Chondrocyte (in vitro differentiated cells): ENCODE measurements around the gene RNF135. TPM values are rescaled to one million over a fixed set of nuclear protein-coding genes. Genes with fewer than 3 reads are reported as not detected.

Experiments
- DNase-seq: peaks from one replicate; pipeline ENCODE4 v3.0.0; 2021; ENCODE audit warnings: mixed read lengths, low spot score
- H3K27ac Mint-ChIP-seq: one replicate; pipeline ENCODE4 v1.8.0; 2021; ENCODE audit warnings: mild to moderate bottlenecking, moderate library complexity, mixed read lengths; ENCODE audit not compliant: unreplicated experiment
- H3K27me3 Mint-ChIP-seq: 2 replicates; pipeline ENCODE4 v1.8.0; 2021; ENCODE audit warnings: low read depth, mixed read lengths
- H3K36me3 Mint-ChIP-seq: 2 replicates; pipeline ENCODE4 v1.8.0; 2021; ENCODE audit warnings: low read depth, mixed read lengths
- H3K4me1 Mint-ChIP-seq: 2 replicates; pipeline ENCODE4 v1.8.0; 2021; ENCODE audit warnings: low read depth, mild to moderate bottlenecking, mixed read lengths
- H3K4me3 Mint-ChIP-seq: one replicate; pipeline ENCODE4 v1.8.0; 2021; ENCODE audit warnings: mild to moderate bottlenecking, moderate library complexity, mixed read lengths; ENCODE audit not compliant: unreplicated experiment
- H3K9me3 Mint-ChIP-seq: 2 replicates; pipeline ENCODE4 v1.8.0; 2021; ENCODE audit warnings: low read depth, mixed read lengths
- CTCF ChIP-seq: fragments of 200-600 bp; sonication (generic); IDR thresholded peaks from 2 replicates; pipeline ENCODE4 v1.5.0; 2021; ENCODE audit warnings: antibody characterized with exemption, mild to moderate bottlenecking, moderate library complexity
- total RNA-seq: library from RNA; stranded (reverse); gene quantifications from 3 replicates; pipeline ENCODE4 v1.2.1, GENCODE V29; 2021

Gene RNF135
- total RNA-seq, 1 donor from 2014 or later, result 15.0 TPM

GRCh38 chr17:30950669-30951399 lies 20.0 kb upstream of the RNF135 start:
- no peaks in the 10 kb centered on the region for H3K27me3 Mint-ChIP-seq
- no peak for TF ChIP-seq CTCF
- no peaks in the 10 kb centered on the region for H3K9me3 Mint-ChIP-seq
- H3K4me1 Mint-ChIP-seq, result peaks cover 6% of the 10 kb centered on the region
- no peak overlapping the region for H3K27ac Mint-ChIP-seq
- H3K36me3 Mint-ChIP-seq, result no peaks in the 10 kb centered on the region
- no peak overlapping the region for H3K4me3 Mint-ChIP-seq
- DNase-seq, result no peak

GRCh38 chr17:30952638-30953393 lies 18.0 kb upstream of the RNF135 start:
- peak; percentile 24 for DNase-seq
- Mint-ChIP-seq H3K36me3 (no peaks in the 10 kb centered on the region), H3K9me3 (no peaks in the 10 kb centered on the region), H3K4me3 (no peak overlapping the region), H3K4me1 (peaks cover 21% of the 10 kb centered on the region), H3K27me3 (no peaks in the 10 kb centered on the region), H3K27ac (no peak overlapping the region)
- TF ChIP-seq CTCF, result no peak

- no peak overlapping the region for H3K4me3 Mint-ChIP-seq
- DNase-seq, result peak; percentile 43
- H3K36me3 Mint-ChIP-seq, result no peaks in the 10 kb centered on the region
- H3K27me3 Mint-ChIP-seq, result no peaks in the 10 kb centered on the region
- H3K4me1 Mint-ChIP-seq, result peaks cover 21% of the 10 kb centered on the region
- TF ChIP-seq CTCF, result no peak
- no peaks in the 10 kb centered on the region for H3K9me3 Mint-ChIP-seq
- H3K27ac Mint-ChIP-seq, result peak overlapping the region; percentile 49
These were observed 16.6 kb upstream of the RNF135 start for GRCh38 chr17:30954046-30954830.

- peak; percentile 33 for TF ChIP-seq CTCF
- no peaks in the 10 kb centered on the region for H3K9me3 Mint-ChIP-seq
- H3K27ac Mint-ChIP-seq, result peak overlapping the region; percentile 55
- no peaks in the 10 kb centered on the region for H3K36me3 Mint-ChIP-seq
- H3K27me3 Mint-ChIP-seq, result no peaks in the 10 kb centered on the region
- peak overlapping the region; percentile 16 for H3K4me3 Mint-ChIP-seq
- peaks cover 22% of the 10 kb centered on the region for H3K4me1 Mint-ChIP-seq
- no peak for DNase-seq
These were observed 14.0 kb upstream of the RNF135 start for GRCh38 chr17:30956764-30957374.

GRCh38 chr17:30957741-30958140 lies 13.1 kb upstream of the RNF135 start:
- no peak for TF ChIP-seq CTCF
- no peak overlapping the region for H3K4me3 Mint-ChIP-seq
- no peaks in the 10 kb centered on the region for H3K27me3 Mint-ChIP-seq
- H3K27ac Mint-ChIP-seq, result no peak overlapping the region
- H3K9me3 Mint-ChIP-seq, result no peaks in the 10 kb centered on the region
- DNase-seq, result no peak
- peaks cover 25% of the 10 kb centered on the region for H3K4me1 Mint-ChIP-seq
- no peaks in the 10 kb centered on the region for H3K36me3 Mint-ChIP-seq
